HUES6 (cell line): ENCODE results near the gene BRSK2.

Source experiments
- H3K27ac ChIP-seq: 2 replicates; pipeline ENCODE4 v1.7.0; 2013; ENCODE audit warnings: low read depth, mild to moderate bottlenecking, low read length, inconsistent platforms
- H3K27me3 ChIP-seq: 2 replicates; pipeline ENCODE4 v1.6.1; 2013; ENCODE audit warnings: low read length; ENCODE audit not compliant: control insufficient read depth, insufficient read depth
- H3K36me3 ChIP-seq: 2 replicates; pipeline ENCODE4 v1.6.1; 2013; ENCODE audit warnings: low read length; ENCODE audit not compliant: control insufficient read depth, insufficient read depth
- H3K4me1 ChIP-seq: 2 replicates; pipeline ENCODE4 v1.6.1; 2013; ENCODE audit warnings: low read length; ENCODE audit not compliant: control insufficient read depth, insufficient read depth
- H3K4me3 ChIP-seq: 2 replicates; pipeline ENCODE4 v1.5.1; 2013; ENCODE audit warnings: low read depth, low read length
- H3K9ac ChIP-seq: one replicate; pipeline ENCODE4 v1.6.1; 2013; ENCODE audit warnings: mild to moderate bottlenecking, low read length
- H3K9me3 ChIP-seq: 2 replicates; pipeline ENCODE4 v1.6.1; 2013; ENCODE audit warnings: low read depth, low read length; ENCODE audit not compliant: control insufficient read depth, insufficient read depth

BRSK2 gene

GRCh38 chr11:1382429-1382828 is 7.3 kb upstream of the BRSK2 start:
- Histone ChIP-seq H3K9ac (peak overlapping the region; percentile 33), H3K27me3 (peaks cover 12% of the 10 kb centered on the region), H3K4me1 (0 out of 2 replicates have a peak, but pooled peaks cover 4% of the 10 kb centered on the region), H3K36me3 (no peaks in the 10 kb centered on the region), H3K4me3 (peak overlapping the region; percentile 85), H3K27ac (no peak overlapping the region), H3K9me3 (no peaks in the 10 kb centered on the region)

- peaks cover 7% of the 10 kb centered on the region for H3K4me1 ChIP-seq
- peak overlapping the region; percentile 85 for H3K4me3 ChIP-seq
- H3K27ac ChIP-seq, result no peak overlapping the region
- H3K9me3 ChIP-seq, result no peaks in the 10 kb centered on the region
- no peaks in the 10 kb centered on the region for H3K36me3 ChIP-seq
- peaks cover 17% of the 10 kb centered on the region for H3K27me3 ChIP-seq
- peak overlapping the region; percentile 33 for H3K9ac ChIP-seq
Observed at GRCh38 chr11:1382831-1383607, 6.7 kb upstream of the BRSK2 start.

- Histone ChIP-seq H3K9ac (no peak overlapping the region), H3K36me3 (no peaks in the 10 kb centered on the region), H3K4me1 (peaks cover 17% of the 10 kb centered on the region), H3K27me3 (peaks cover 29% of the 10 kb centered on the region), H3K9me3 (no peaks in the 10 kb centered on the region), H3K4me3 (no peak overlapping the region), H3K27ac (no peak overlapping the region)
Observed at GRCh38 chr11:1384199-1384970, 5.3 kb upstream of the BRSK2 start.

GRCh38 chr11:1387521-1387920 is 2.2 kb upstream of the BRSK2 start:
- H3K27me3 ChIP-seq, result peaks cover 39% of the 10 kb centered on the region
- no peaks in the 10 kb centered on the region for H3K36me3 ChIP-seq
- H3K4me1 ChIP-seq, result peaks cover 21% of the 10 kb centered on the region
- no peak overlapping the region for H3K4me3 ChIP-seq
- no peak overlapping the region for H3K27ac ChIP-seq
- no peak overlapping the region for H3K9ac ChIP-seq
- no peaks in the 10 kb centered on the region for H3K9me3 ChIP-seq

- no peaks in the 10 kb centered on the region for H3K36me3 ChIP-seq
- H3K4me3 ChIP-seq, result peak overlapping the region; percentile 66
- H3K9me3 ChIP-seq, result no peaks in the 10 kb centered on the region
- H3K4me1 ChIP-seq, result peaks cover 19% of the 10 kb centered on the region
- H3K27ac ChIP-seq, result no peak overlapping the region
- peaks cover 44% of the 10 kb centered on the region for H3K27me3 ChIP-seq
- no peak overlapping the region for H3K9ac ChIP-seq
Observed at GRCh38 chr11:1387961-1388762, 1.6 kb upstream of the BRSK2 start.

- Histone ChIP-seq H3K27me3 (peaks cover 44% of the 10 kb centered on the region), H3K4me1 (peaks cover 19% of the 10 kb centered on the region), H3K9ac (no peak overlapping the region), H3K27ac (no peak overlapping the region), H3K9me3 (no peaks in the 10 kb centered on the region), H3K36me3 (no peaks in the 10 kb centered on the region), H3K4me3 (peak overlapping the region; percentile 66)
Observed at GRCh38 chr11:1388763-1389102, 1.0 kb upstream of the BRSK2 start.

- Histone ChIP-seq H3K4me3 (peak overlapping the region; percentile 66), H3K9me3 (no peaks in the 10 kb centered on the region), H3K4me1 (peaks cover 19% of the 10 kb centered on the region), H3K27ac (no peak overlapping the region), H3K36me3 (no peaks in the 10 kb centered on the region), H3K27me3 (peaks cover 44% of the 10 kb centered on the region), H3K9ac (peak overlapping the region; percentile 34)
Observed at GRCh38 chr11:1389103-1389931, 417 bp upstream of the BRSK2 start.

GRCh38 chr11:1390569-1391164 is 933 bp downstream of the BRSK2 start:
- Histone ChIP-seq H3K9ac (peak overlapping the region; percentile 5), H3K36me3 (no peaks in the 10 kb centered on the region), H3K4me3 (peak overlapping the region; percentile 74), H3K27me3 (peaks cover 44% of the 10 kb centered on the region), H3K27ac (no peak overlapping the region), H3K4me1 (peaks cover 19% of the 10 kb centered on the region), H3K9me3 (no peaks in the 10 kb centered on the region)

GRCh38 chr11:1391165-1392075 is 1.7 kb downstream of the BRSK2 start:
- H3K4me1 ChIP-seq, result peaks cover 19% of the 10 kb centered on the region
- H3K4me3 ChIP-seq, result peak overlapping the region; percentile 74
- H3K9me3 ChIP-seq, result no peaks in the 10 kb centered on the region
- H3K27ac ChIP-seq, result no peak overlapping the region
- H3K9ac ChIP-seq, result peak overlapping the region; percentile 5
- H3K36me3 ChIP-seq, result no peaks in the 10 kb centered on the region
- H3K27me3 ChIP-seq, result peaks cover 44% of the 10 kb centered on the region
